SK-N-SH (cell line): ENCODE measurements around the gene THUMPD2. TPM values are rescaled to one million over a fixed set of nuclear protein-coding genes. Genes with fewer than 3 reads are reported as not detected.

Experiments
- CTCF ChIA-PET: fragments of 300-600, 350-600 bp; formaldehyde crosslinking; extraction: SDS; loops from one replicate; lab custom pipeline; 2021; lab: Yijun Ruan, JAX
- POLR2A ChIA-PET: fragments of 350-600 bp; sonication (Branson Sonifier 250); formaldehyde crosslinking; extraction: SDS; loops from one replicate; lab custom pipeline; 2020; ENCODE audit warnings: antibody characterized with exemption, inconsistent platforms; lab: Yijun Ruan, JAX
- DNase-seq: peaks from one replicate; pipeline ENCODE4 v3.0.0; 2012
- H2AFZ ChIP-seq: fragments of 200-600 bp; sonication (generic); 2 replicates; pipeline ENCODE4 v1.8.1; 2016; ENCODE audit warnings: antibody characterized with exemption, mild to moderate bottlenecking, low read depth
- H3F3A ChIP-seq: fragments of 200-600 bp; sonication (generic); replicated peaks from 2 replicates; pipeline ENCODE3; 2016; ENCODE audit warnings: antibody characterized with exemption, mild to moderate bottlenecking; ENCODE audit not compliant: insufficient read depth
- H3K27ac ChIP-seq, 2 experiments: fragments of 200-500 bp in 1 of 2; fragments of 200-600 bp in 1 of 2; sonication (Bioruptor generic) in 1 of 2; sonication (generic), shearing (Covaris generic) in 1 of 2; 2 replicates each; pipeline versions ENCODE4 v1.5.1 to v1.6.1; 2014 to 2016; ENCODE audit warnings: low read depth in 2 of 2, inconsistent platforms in 1 of 2, low read length in 1 of 2, mild to moderate bottlenecking in 1 of 2, mixed read lengths in 1 of 2
- H3K27me3 ChIP-seq: fragments of 200-600 bp; sonication (generic), shearing (Covaris generic); 2 replicates; pipeline ENCODE4 v1.6.1; 2016; ENCODE audit warnings: mixed run types; ENCODE audit not compliant: insufficient read depth
- H3K36me3 ChIP-seq, 2 experiments: fragments of 200-500 bp in 1 of 2; fragments of 200-600 bp in 1 of 2; sonication (Bioruptor generic) in 1 of 2; sonication (generic) in 1 of 2; replicated peaks in 1 of 2; 2 replicates each; pipeline versions ENCODE3 to v1.5.1; 2014 to 2016; ENCODE audit warnings: low read length in 1 of 2, mild to moderate bottlenecking in 1 of 2; ENCODE audit not compliant: insufficient read depth in 2 of 2, control insufficient read depth in 1 of 2
- H3K4me1 ChIP-seq, 2 experiments: fragments of 200-500 bp in 1 of 2; fragments of 200-600 bp in 1 of 2; sonication (Bioruptor generic) in 1 of 2; sonication (generic), shearing (Covaris generic) in 1 of 2; 2 replicates each; pipeline versions ENCODE4 v1.5.1 to v1.6.1; 2014 to 2016; ENCODE audit warnings: low read depth in 1 of 2, low read length in 1 of 2, mixed run types in 1 of 2; ENCODE audit not compliant: insufficient read depth in 2 of 2, control insufficient read depth in 1 of 2
- H3K4me2 ChIP-seq: fragments of 200-600 bp; sonication (generic), shearing (Covaris generic); 2 replicates; pipeline ENCODE4 v1.6.1; 2017; ENCODE audit warnings: mixed run types
- H3K4me3 ChIP-seq, 2 experiments: fragments of 200-500 bp in 1 of 2; fragments of 200-600 bp in 1 of 2; sonication (Bioruptor generic) in 1 of 2; sonication (generic), shearing (Covaris generic) in 1 of 2; 2 replicates each; pipeline versions ENCODE4 v1.5.1 to v1.8.1; 2014 to 2016; ENCODE audit warnings: low read depth in 2 of 2, inconsistent platforms in 1 of 2, low read length in 1 of 2, mild to moderate bottlenecking in 1 of 2, mixed read lengths in 1 of 2, moderate library complexity in 1 of 2
- H3K79me2 ChIP-seq: fragments of 200-600 bp; sonication (generic); 2 replicates; pipeline ENCODE4 v1.8.1; 2017; ENCODE audit warnings: mild to moderate bottlenecking; ENCODE audit not compliant: insufficient read depth
- H3K9ac ChIP-seq: fragments of 200-600 bp; sonication (generic); 2 replicates; pipeline ENCODE4 v1.6.1; 2017; ENCODE audit warnings: mixed run types
- H3K9me2 ChIP-seq: fragments of 200-600 bp; sonication (generic); 2 replicates; pipeline ENCODE4 v1.6.1; 2017; ENCODE audit warnings: mixed run types
- H3K9me3 ChIP-seq: fragments of 200-600 bp; sonication (generic); 2 replicates; pipeline ENCODE4 v1.6.1; 2017; ENCODE audit warnings: mixed run types, mild to moderate bottlenecking, moderate library complexity
- H4K20me1 ChIP-seq: fragments of 200-600 bp; sonication (generic); 2 replicates; pipeline ENCODE4 v1.6.1; 2017; ENCODE audit warnings: mild to moderate bottlenecking, mixed run types; ENCODE audit not compliant: insufficient read depth
- FOSL2 ChIP-seq: IDR thresholded peaks from 2 replicates; pipeline ENCODE4 v1.4.0; 2012; ENCODE audit warnings: low read depth, mild to moderate bottlenecking, moderate library complexity, borderline replicate concordance
- FOXM1 ChIP-seq: IDR thresholded peaks from 2 replicates; pipeline ENCODE4 v1.4.0; 2012; ENCODE audit warnings: low read depth, mild to moderate bottlenecking
- IRF3 ChIP-seq: fragments of 150-350 bp; IDR thresholded peaks from 2 replicates; pipeline ENCODE4 v1.6.1; 2016; ENCODE audit warnings: mild to moderate bottlenecking, low read depth, low read length
- MEF2A ChIP-seq: IDR thresholded peaks from 2 replicates; pipeline ENCODE4 v1.4.0; 2012; ENCODE audit warnings: low read depth, borderline replicate concordance
- NRF1 ChIP-seq: IDR thresholded peaks from 2 replicates; pipeline ENCODE4 v1.6.1; 2012; ENCODE audit warnings: low read depth, mild to moderate bottlenecking, low read length
- PBX3 ChIP-seq: IDR thresholded peaks from 2 replicates; pipeline ENCODE4; 2012
- POLR2AphosphoS5 ChIP-seq: IDR thresholded peaks from 2 replicates; pipeline ENCODE4 v1.6.1; 2012; ENCODE audit warnings: low read depth, low read length
- SIN3A ChIP-seq: IDR thresholded peaks from 2 replicates; pipeline ENCODE4 v1.6.1; 2012; ENCODE audit warnings: low read depth, mild to moderate bottlenecking, low read length, moderate library complexity, borderline replicate concordance
- SMC3 ChIP-seq: IDR thresholded peaks from 2 replicates; pipeline ENCODE4 v1.6.1; 2012; ENCODE audit warnings: low read depth, low read length, improper control_type of control experiment
- TEAD4 ChIP-seq: IDR thresholded peaks from 2 replicates; pipeline ENCODE4 v1.4.0; 2012; ENCODE audit warnings: mild to moderate bottlenecking, borderline replicate concordance; ENCODE audit not compliant: insufficient read depth
- USF2 ChIP-seq: fragments of 150-350 bp; IDR thresholded peaks from 2 replicates; pipeline ENCODE4 v1.6.1; 2017; ENCODE audit warnings: antibody characterized with exemption, low read length, low read depth, borderline replicate concordance
- ZBTB33 ChIP-seq: IDR thresholded peaks from 2 replicates; pipeline ENCODE4 v1.4.0; 2012; ENCODE audit warnings: low read depth, borderline replicate concordance
- WGBS: methylation state at CpG from one replicate; pipeline ENCODE4 v1.1.6; 2017; ENCODE audit warnings: low lambda C conversion rate; 5-methylcytosine and 5-hydroxymethylcytosine counted together
- polyA plus RNA-seq, 3 experiments: library from polyadenylated mRNA; depleted of rRNA; stranded (reverse); fragments of >200 nt; gene quantifications; 2 replicates each; pipeline ENCODE4 v1.2.3, GENCODE V29; 2012

The THUMPD2 gene
- polyA plus RNA-seq, 1 of the 3 experiments (the other 2 are of a cell fraction): 5.3 TPM

GRCh38 chr2:39762448-39762847 lies 16.6 kb downstream of the THUMPD2 start:
- DNase-seq: no peak
- H2AFZ ChIP-seq: no peak overlapping the region
- TF ChIP-seq SIN3A (no peak), PBX3 (no peak), NRF1 (no peak), USF2 (no peak), TEAD4 (no peak), MEF2A (no peak), SMC3 (no peak), FOSL2 (no peak)
- H3F3A ChIP-seq: no peaks in the 10 kb centered on the region
- peaks cover 83 to 94% of the 10 kb centered on the region in 2 experiments for H3K36me3 ChIP-seq
- no peaks in the 10 kb centered on the region for H3K9me3 ChIP-seq
- no peak overlapping the region for H3K27ac ChIP-seq
- no peaks in the 10 kb centered on the region for H4K20me1 ChIP-seq
- H3K79me2 ChIP-seq: 0 out of 2 replicates have a peak, but pooled peaks cover 6% of the 10 kb centered on the region
- CTCF ChIA-PET: no interaction called here
- H3K27me3 ChIP-seq: no peaks in the 10 kb centered on the region
- H3K9me2 ChIP-seq: no peaks in the 10 kb centered on the region
- no peaks in the 10 kb centered on the region; a peak in 1 of 4 replicates for H3K4me1 ChIP-seq
- H3K4me3 ChIP-seq: no peak overlapping the region
- no peak overlapping the region for H3K9ac ChIP-seq
- POLR2A ChIA-PET: no interaction called here
- no peak overlapping the region for H3K4me2 ChIP-seq
- WGBS: 99% methylated on average over 2 of the region's 2 CpGs

- CTCF ChIA-PET: interaction anchor here (1.0 kb wide), 1 partner anchor 28 kb away, joined by 3 read pairs; no protein-coding TSS in a partner anchor
These were observed 21.9 kb downstream of the THUMPD2 start for GRCh38 chr2:39757156-39757555.

More at GRCh38 chr2:39757156-39757555, 21.9 kb downstream of the THUMPD2 start:
- POLR2A ChIA-PET: no interaction called here
- TF ChIP-seq POLR2AphosphoS5 (no peak), ZBTB33 (no peak), IRF3 (no peak), FOXM1 (no peak)
- Histone ChIP-seq H3K9me3 (no peaks in the 10 kb centered on the region), H3K27me3 (no peaks in the 10 kb centered on the region), H3K9ac (no peak overlapping the region), H3K27ac (no peak overlapping the region), H3K79me2 (0 out of 2 replicates have a peak, but pooled peaks cover 6% of the 10 kb centered on the region), H3F3A (no peaks in the 10 kb centered on the region), H3K36me3 (peaks cover 93 to 99% of the 10 kb centered on the region in 2 experiments), H3K4me3 (no peak overlapping the region), H3K4me1 (no peaks in the 10 kb centered on the region; a peak in 1 of 4 replicates), H2AFZ (no peak overlapping the region), H4K20me1 (no peaks in the 10 kb centered on the region), H3K9me2 (0 out of 2 replicates have a peak, but pooled peaks cover 6% of the 10 kb centered on the region), H3K4me2 (no peak overlapping the region)
- WGBS: 96% methylated on average over 4 of the region's 4 CpGs
- no peak for DNase-seq
